ENCODE results near the gene PCP2.

GRCh38 chr19:7622933-7623685, 10.4 kb downstream of the PCP2 start:
- TF ChIP-seq POLR2A (IDR thresholded peaks at IDR 0.05): no peak
- TF ChIP-seq CTCF (IDR thresholded peaks at IDR 0.05): no peak

All from esophagus squamous epithelium (tissue), 4 donors.